Measurements from ENCODE around the gene CCDC167. TPM values are rescaled to one million over a fixed set of nuclear protein-coding genes. Genes with fewer than 3 reads are reported as not detected.

Gene CCDC167
- total RNA-seq, result 10 to 100 TPM; 16.4 to 77.8 (median 41.6) TPM

DNA sequence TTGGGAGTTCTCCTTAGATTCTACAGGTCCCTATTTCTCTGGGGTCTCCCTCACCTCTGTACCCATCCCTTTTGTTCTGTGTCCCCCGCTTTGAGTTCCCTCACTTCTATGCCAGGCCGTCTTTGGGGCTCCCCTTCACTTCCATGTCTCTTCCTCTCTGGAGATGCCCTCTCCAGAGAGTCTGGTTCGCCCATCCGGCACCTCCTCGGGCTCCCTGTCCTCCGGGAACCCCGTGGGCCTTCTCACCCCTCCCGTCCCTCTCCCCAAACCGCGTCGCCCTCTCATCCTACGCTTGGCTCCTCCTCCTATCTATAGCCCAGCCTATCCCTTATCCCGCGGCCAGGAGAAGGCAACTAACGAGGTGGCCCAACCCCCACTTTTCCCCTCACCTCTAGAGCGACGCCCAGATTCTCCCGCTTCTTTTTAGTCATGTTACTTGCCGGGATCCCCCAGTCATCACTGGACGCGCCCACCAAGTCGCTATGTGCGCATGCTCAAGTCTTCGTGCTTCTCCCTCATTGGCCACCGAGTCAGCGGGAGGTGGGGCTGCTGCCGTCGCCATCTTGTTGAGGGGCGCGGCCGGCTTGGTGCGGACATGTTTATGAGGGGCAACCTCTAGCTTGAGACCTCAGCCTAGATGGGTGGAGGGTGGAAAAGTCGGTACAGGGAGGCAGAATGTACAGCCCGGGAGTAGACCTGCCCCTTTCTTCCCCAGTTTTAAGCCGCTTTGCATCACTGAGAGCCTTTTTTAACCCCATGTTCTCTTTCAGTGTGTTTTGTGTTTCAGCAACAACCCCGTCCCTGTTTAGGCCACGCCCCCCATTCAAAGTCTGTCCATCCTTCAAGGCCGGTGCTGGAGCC lies at the start of gene CCDC167:
CCDC167 (minus strand) TSS at position 461 of the 861 bp plus-strand sequence; CDS start at position 431, 30 bp downstream.
- intact Hi-C loops (cut with DNase I), result no loop called here
- WGBS, 2 donors, result 1 to 2% methylated on average over 30 to 36 of the region's 38 CpGs

DNA sequence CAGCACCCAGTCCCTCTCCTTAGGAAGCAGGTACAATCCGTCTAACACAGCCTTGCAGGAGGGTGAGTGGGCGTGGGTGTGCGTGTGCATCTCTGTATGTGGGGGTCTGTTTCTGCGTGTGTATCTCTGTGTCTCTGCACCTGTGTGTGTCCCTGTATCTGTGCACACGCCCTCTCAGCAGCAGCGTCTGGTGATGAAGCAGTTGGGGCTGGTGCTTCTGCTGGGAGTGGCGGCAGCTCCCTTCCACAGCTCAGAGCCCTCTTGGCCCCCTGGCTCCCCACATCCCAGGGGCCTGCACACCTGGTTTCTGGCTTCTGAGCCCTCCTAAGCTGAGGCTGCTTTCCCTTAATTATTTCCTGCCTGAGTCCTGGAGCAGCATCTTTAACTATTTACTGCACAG lies 49.5 kb upstream of the CCDC167 start:
- intact Hi-C loops (cut with DNase I), result no loop called here
- no peaks in the 10 kb centered on the region for H3K9me3 ChIP-seq
- TF ChIP-seq, protein P1, sequence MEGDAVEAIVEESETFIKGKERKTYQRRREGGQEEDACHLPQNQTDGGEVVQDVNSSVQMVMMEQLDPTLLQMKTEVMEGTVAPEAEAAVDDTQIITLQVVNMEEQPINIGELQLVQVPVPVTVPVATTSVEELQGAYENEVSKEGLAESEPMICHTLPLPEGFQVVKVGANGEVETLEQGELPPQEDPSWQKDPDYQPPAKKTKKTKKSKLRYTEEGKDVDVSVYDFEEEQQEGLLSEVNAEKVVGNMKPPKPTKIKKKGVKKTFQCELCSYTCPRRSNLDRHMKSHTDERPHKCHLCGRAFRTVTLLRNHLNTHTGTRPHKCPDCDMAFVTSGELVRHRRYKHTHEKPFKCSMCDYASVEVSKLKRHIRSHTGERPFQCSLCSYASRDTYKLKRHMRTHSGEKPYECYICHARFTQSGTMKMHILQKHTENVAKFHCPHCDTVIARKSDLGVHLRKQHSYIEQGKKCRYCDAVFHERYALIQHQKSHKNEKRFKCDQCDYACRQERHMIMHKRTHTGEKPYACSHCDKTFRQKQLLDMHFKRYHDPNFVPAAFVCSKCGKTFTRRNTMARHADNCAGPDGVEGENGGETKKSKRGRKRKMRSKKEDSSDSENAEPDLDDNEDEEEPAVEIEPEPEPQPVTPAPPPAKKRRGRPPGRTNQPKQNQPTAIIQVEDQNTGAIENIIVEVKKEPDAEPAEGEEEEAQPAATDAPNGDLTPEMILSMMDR (IDR thresholded peaks at IDR 0.05), result no peak
- no peak for TF ChIP-seq POLR2A (IDR thresholded peaks at IDR 0.05)
- no peaks in the 10 kb centered on the region for H3K36me3 ChIP-seq
- peaks cover 6 to 29% (median 14%) of the 10 kb centered on the region in 3 donors for H3K4me1 ChIP-seq
- WGBS, 2 donors, result 71 to 80% methylated on average over 2 to 5 of the region's 7 CpGs
- no peaks in the 10 kb centered on the region for H3K27me3 ChIP-seq
- DNase-seq, result no peak
- no peak overlapping the region for H3K27ac ChIP-seq
- no peak overlapping the region for H3K4me3 ChIP-seq

More for the DNA sequence above, at the start of gene CCDC167:
- H3K4me3 ChIP-seq, result peak within 1 kb of the TSS; percentile 46 to 79 (median 73)
- DNase-seq, result peak; percentile 63
- H3K27ac ChIP-seq, result peak within 1 kb of the TSS; percentile 55 to 82 (median 72)
- peaks cover 5 to 12% (median 7%) of the 10 kb centered on the region in 3 donors for H3K4me1 ChIP-seq
- no peaks in the 10 kb centered on the region for H3K27me3 ChIP-seq
- H3K9me3 ChIP-seq, result no peaks in the 10 kb centered on the region
- no peaks in the 10 kb centered on the region for H3K36me3 ChIP-seq
- TF ChIP-seq, protein P1 (IDR thresholded peaks at IDR 0.05), result no peak
- peak in 1 of 4 donors; percentile 51 for TF ChIP-seq POLR2A (IDR thresholded peaks at IDR 0.05)

DNA sequence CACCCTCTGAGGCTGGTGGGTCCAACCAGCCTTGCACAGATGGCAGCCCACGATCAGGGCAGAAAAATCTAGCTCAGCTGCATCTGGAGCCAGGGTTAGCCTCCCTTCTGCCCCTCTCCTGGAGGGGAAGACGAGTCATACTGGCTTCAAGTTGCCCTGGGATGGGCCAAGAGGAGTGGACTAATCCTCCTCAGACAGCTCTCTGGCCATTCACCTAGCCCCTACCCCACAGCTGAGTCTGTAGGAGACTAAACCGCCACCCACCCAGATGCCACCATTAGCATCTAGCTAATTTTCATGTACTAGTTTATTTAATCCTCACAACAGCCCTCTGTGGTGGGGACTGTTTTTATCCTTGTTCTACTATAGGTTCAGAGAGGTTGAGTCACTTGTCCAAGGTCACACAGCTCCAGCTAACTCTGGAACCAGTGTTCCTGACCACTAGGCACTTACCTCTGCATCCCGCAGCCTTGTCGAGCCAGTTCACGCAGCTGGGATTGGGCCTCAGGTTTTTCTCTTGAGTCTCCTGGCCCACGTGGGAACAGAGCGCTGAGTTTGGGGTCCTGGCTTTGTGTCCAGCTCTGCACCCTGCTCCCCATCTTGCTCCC lies 48.5 kb upstream of the CCDC167 start:
- 35 to 77% methylated on average over 3 to 6 of the region's 8 CpGs for WGBS, 2 donors
- peak overlapping the region; percentile 26 to 53 (median 28) for H3K27ac ChIP-seq

DNA sequence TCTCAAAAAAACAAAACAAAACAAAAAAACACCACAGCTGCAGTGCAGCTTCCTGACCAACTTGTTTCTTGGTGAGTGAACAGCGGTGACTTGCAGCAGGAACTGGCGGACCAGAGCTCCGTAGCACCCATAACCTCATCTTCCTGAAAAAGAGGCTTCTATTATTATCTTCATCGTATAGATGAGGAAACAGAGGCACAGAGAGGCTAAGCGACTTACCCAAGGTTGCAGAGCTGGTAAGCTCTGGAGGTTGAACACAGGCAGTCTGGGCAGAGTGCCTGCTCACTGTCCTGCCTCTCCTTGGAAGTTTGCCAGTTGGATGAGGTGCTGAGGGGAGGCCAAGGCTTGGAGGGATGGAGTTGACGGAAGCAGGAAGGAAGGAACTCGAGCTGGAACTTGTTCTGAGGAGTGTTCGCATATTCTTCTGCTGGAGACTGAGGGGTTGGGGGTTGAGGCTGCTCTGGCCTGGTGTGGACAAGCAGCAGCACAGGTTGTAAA lies 47.9 kb upstream of the CCDC167 start:
- no peaks in the 10 kb centered on the region for H3K36me3 ChIP-seq
- intact Hi-C loops (cut with DNase I), result no loop called here
- TF ChIP-seq, protein P1 (IDR thresholded peaks at IDR 0.05), result no peak
- no peak for TF ChIP-seq POLR2A (IDR thresholded peaks at IDR 0.05)
- H3K27me3 ChIP-seq, result no peaks in the 10 kb centered on the region
- no peak overlapping the region for H3K4me3 ChIP-seq
- no peaks in the 10 kb centered on the region for H3K9me3 ChIP-seq
- H3K27ac ChIP-seq, result peak overlapping the region; percentile 26 to 53 (median 28)
- DNase-seq, result no peak
- peaks cover 6 to 20% (median 10%) of the 10 kb centered on the region in 3 donors for H3K4me1 ChIP-seq
- 15 to 18% methylated on average over 8 of the region's 8 CpGs for WGBS, 2 donors

More for the DNA sequence above, 48.5 kb upstream of the CCDC167 start:
- TF ChIP-seq, protein P1 (IDR thresholded peaks at IDR 0.05), result no peak
- no peak for TF ChIP-seq POLR2A (IDR thresholded peaks at IDR 0.05)
- Histone ChIP-seq H3K4me1 (peaks cover 6 to 20% (median 10%) of the 10 kb centered on the region in 3 donors), H3K4me3 (no peak overlapping the region), H3K9me3 (no peaks in the 10 kb centered on the region), H3K27me3 (no peaks in the 10 kb centered on the region), H3K36me3 (no peaks in the 10 kb centered on the region)
- intact Hi-C loops (cut with DNase I), result no loop called here
- no peak for DNase-seq

All from esophagus squamous epithelium (tissue), 5 donors.